GM12865 (cell line): Measurements from ENCODE around the gene EIF2AK3.

Experiments
- DNase-seq: peaks from one replicate; pipeline ENCODE4 v3.0.0; 2010; ENCODE audit warnings: low read depth
- H3K4me3 ChIP-seq: 2 replicates; pipeline ENCODE4 v1.5.1; 2011; ENCODE audit warnings: mild to moderate bottlenecking, low read depth, low read length, control low read depth
- TF ChIP-seq, protein P1 (sequence below): IDR thresholded peaks from 2 replicates; pipeline ENCODE4 v1.5.1; 2011; ENCODE audit warnings: low read length, control low read depth, low read depth, inconsistent platforms; ENCODE audit not compliant: insufficient read depth; ENCODE audit errors: missing control alignments

EIF2AK3 gene

DNA sequence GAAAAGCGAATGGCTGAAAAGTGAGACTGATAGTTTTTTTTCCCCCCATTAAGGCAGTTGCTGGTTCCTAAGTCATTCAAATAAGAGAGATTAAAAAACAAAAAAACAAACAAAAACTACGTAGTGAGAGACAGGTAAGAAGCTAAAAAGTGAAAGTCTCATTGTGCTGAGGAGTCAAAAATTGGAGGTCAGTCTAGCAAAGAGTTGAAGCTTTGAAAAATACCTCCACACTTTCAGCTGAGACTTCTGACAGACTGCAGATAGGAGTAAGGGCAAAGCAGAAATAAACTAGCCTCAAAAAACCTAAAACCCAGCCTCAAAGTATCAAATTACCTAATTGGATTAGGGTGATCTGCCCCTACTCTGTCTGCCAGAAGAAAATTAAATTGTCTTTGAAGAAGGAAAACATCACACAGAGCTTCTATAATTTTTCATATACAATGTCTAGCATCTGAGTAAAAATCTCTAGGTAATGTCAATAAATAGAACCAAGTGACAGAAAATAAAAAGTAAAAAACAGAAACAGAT lies 10.9 kb upstream of the EIF2AK3 start:
- DNase-seq = no peak

DNA sequence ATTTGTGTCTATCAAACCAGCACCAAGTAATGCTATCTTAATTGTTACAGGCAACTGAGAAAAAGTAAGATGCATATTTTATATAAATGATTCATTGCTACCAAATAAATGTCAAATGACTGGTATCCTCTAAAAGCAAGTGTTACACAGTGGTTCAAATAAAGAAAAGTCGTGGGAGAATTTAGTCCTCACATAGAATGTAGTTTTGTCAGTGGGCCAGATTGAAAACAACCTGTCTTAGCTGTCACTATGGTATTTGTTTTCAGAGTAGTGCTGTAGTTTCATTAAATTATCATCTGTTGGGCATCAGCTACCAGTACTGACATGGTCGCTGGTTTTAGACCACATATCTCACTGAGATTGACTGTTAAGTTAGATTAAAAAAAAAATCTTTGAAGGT lies 10.2 kb upstream of the EIF2AK3 start:
- TF ChIP-seq, protein P1, sequence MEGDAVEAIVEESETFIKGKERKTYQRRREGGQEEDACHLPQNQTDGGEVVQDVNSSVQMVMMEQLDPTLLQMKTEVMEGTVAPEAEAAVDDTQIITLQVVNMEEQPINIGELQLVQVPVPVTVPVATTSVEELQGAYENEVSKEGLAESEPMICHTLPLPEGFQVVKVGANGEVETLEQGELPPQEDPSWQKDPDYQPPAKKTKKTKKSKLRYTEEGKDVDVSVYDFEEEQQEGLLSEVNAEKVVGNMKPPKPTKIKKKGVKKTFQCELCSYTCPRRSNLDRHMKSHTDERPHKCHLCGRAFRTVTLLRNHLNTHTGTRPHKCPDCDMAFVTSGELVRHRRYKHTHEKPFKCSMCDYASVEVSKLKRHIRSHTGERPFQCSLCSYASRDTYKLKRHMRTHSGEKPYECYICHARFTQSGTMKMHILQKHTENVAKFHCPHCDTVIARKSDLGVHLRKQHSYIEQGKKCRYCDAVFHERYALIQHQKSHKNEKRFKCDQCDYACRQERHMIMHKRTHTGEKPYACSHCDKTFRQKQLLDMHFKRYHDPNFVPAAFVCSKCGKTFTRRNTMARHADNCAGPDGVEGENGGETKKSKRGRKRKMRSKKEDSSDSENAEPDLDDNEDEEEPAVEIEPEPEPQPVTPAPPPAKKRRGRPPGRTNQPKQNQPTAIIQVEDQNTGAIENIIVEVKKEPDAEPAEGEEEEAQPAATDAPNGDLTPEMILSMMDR = no peak
- H3K4me3 ChIP-seq = no peak overlapping the region
- no peak for DNase-seq

More for the DNA sequence above, 10.9 kb upstream of the EIF2AK3 start:
- TF ChIP-seq, protein P1 = no peak
- H3K4me3 ChIP-seq = no peak overlapping the region

DNA sequence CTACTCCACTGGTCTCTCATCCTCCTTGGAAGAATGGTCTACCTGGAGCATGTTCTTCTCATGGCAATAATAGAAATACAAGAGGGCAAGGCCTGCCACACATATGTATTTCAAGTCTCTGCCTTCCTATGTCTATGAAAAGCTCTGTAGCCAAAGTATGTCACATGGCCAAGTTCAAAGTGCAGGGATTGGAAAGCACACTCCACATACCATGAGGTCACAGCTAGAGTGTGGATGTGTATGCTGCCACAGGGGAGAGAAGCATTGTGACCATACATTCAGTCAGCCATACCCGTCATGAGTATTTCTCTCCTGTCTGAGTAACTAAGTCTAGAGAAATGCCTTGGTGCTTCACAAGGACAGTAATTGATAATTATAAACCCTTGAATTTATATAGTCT lies 8.8 kb upstream of the EIF2AK3 start:
- TF ChIP-seq, protein P1 = no peak
- no peak overlapping the region for H3K4me3 ChIP-seq
- no peak for DNase-seq

DNA sequence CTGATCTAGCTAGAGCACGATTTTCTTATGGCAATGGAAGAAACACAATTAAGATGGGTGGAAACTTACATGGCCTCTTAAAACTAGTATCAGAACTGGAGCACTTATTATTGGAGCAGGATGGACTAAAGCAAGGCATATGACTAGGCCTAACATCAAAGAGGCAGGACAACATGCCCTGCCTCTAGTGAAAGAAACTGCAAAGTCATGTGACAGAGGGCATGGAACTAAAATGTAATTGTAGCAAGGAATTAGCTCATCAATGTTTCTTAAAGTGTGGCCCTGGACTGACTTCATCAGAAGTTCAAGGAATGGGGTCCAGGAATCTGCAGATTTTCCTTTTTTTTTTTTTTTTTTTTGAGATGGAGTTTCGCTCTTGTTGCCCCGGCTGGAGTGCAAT lies 5.3 kb upstream of the EIF2AK3 start:
- TF ChIP-seq, protein P1 = no peak
- DNase-seq = no peak
- no peak overlapping the region for H3K4me3 ChIP-seq

DNA sequence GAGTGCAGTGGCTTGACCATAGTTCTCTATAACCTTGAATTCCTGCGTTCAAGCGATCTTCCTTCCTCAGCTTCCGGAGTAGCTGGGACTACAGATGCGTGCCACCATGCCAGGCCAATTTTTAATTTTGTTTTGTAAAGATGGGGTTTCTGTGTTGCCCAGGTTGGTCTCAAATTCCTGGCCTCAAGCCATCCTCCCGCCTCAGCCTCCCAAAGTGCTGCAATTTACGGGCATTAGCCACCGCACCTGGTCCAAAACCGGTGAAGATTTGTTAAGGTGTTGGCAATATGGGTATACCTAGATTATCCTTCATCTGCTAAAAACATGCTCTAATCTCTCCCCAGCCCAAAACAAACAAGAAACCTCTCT lies 1.3 kb upstream of the EIF2AK3 start:
- TF ChIP-seq, protein P1 = no peak

DNA sequence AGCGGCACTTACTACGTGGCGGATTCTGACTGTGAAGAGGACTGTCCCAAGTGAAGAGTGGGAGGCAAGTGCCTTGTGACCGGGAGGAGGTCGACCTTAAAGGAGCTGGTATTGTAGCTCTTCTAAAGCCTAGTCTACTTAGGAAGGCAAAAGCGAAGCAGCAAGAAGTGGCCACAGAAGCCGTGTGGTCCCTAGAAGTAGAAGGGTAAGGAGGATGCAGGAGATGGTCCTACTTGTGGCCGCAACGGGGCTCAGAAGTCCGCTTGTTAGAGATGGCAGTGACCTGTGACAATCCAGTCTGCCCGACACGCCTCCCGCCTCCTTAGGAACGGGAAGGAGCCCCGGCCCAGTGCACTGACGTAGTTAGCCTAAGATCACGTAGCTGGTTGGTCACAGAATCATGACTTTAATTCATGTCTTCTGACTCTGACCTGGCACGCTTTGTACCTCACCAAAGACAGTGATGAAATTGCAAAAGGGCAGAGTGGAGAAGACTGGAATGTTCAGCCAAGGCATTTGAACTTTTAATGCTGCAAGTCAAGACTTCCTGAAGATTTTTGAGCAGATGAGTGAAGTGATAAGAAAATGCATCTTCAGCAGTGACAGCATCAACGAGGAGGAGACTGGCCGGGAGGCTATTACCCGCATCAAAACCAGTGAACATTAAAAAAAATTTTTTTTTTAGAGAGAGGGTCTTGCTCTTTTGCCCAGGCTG lies 749 bp upstream of the EIF2AK3 start:
- peak overlapping the region; percentile 74 for H3K4me3 ChIP-seq
- TF ChIP-seq, protein P1 = no peak
- peak; percentile 95 for DNase-seq

More for the DNA sequence above, 1.3 kb upstream of the EIF2AK3 start:
- peak overlapping the region; percentile 74 for H3K4me3 ChIP-seq
- no peak for DNase-seq
